ENCODE results near the gene SYT10. TPM values are rescaled to one million over a fixed set of nuclear protein-coding genes. Genes with fewer than 3 reads are reported as not detected.
"Not testable (repeated sequence)": the region's sequence is repeated elsewhere in the genome, so short reads cannot be mapped to it uniquely, and the experiment has no call there.

Gene SYT10
- total RNA-seq, 2 donors from 2014 or later = 0.41 to 0.68 TPM

DNA sequence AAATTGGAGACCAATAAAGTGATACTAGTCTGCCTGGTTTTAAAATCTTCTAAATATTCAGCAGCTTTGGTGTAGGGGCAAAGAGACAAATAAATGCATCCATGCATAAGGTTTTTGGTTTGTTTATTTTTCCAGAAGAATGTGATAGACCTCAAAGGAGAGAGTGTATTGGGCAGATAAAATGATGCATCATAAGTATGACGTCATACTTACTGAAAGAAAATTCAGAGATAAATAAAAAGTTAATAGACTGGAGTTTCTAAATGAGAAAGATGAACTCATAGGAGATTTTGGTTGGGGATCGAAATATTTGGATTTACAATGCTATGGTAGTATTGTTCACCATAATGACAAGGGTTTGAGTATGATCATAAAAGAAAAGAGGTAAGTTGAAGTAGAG lies 10.2 kb downstream of the SYT10 start:
- no peak for DNase-seq (ENCODE audit: low spot score)
- TF ChIP-seq POLR2AphosphoS5 (IDR thresholded peaks at IDR 0.05) (no peak), POLR2A (IDR thresholded peaks at IDR 0.05) (no peak)
- TF ChIP-seq, protein P1, sequence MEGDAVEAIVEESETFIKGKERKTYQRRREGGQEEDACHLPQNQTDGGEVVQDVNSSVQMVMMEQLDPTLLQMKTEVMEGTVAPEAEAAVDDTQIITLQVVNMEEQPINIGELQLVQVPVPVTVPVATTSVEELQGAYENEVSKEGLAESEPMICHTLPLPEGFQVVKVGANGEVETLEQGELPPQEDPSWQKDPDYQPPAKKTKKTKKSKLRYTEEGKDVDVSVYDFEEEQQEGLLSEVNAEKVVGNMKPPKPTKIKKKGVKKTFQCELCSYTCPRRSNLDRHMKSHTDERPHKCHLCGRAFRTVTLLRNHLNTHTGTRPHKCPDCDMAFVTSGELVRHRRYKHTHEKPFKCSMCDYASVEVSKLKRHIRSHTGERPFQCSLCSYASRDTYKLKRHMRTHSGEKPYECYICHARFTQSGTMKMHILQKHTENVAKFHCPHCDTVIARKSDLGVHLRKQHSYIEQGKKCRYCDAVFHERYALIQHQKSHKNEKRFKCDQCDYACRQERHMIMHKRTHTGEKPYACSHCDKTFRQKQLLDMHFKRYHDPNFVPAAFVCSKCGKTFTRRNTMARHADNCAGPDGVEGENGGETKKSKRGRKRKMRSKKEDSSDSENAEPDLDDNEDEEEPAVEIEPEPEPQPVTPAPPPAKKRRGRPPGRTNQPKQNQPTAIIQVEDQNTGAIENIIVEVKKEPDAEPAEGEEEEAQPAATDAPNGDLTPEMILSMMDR (IDR thresholded peaks at IDR 0.05) = no peak
- Histone ChIP-seq H3K4me1 (replicated peaks) (no peaks in the 10 kb centered on the region), H3K27me3 (replicated peaks; ENCODE audit: insufficient read depth) (no peaks in the 10 kb centered on the region), H3K27ac (no peak overlapping the region), H3K9me3 (no peaks in the 10 kb centered on the region), H3K36me3 (no peaks in the 10 kb centered on the region), H3K4me3 (no peak overlapping the region)
- WGBS = 84% methylated on average over 2 of the region's 2 CpGs
- intact Hi-C loops (cut with DNase I) = no loop called here

DNA sequence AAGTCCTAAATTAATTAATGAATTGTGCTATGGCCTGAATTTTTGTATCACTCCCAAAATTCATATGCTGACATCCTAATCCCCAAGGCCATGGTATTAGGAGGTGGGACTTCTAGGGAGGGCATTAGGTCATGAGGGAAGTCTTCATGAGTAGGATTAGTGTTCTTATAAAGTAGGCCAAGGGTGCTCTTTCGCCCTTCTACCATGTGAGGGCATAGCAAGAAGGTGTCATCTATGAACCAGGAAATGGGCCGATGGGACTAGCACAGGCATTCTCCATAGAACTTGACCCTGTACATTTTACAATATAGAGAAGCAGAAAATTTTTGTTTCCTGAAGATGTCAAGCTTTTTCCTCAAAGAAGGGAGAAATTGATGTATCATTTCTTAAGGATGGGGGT lies 12.5 kb downstream of the SYT10 start:
- Histone ChIP-seq H3K27me3 (replicated peaks; ENCODE audit: insufficient read depth) (no peaks in the 10 kb centered on the region), H3K4me3 (no peak overlapping the region), H3K36me3 (no peaks in the 10 kb centered on the region), H3K4me1 (replicated peaks) (no peaks in the 10 kb centered on the region), H3K27ac (no peak overlapping the region), H3K9me3 (no peaks in the 10 kb centered on the region)
- no peak for DNase-seq (ENCODE audit: low spot score)
- 85% methylated on average over 2 of the region's 2 CpGs for WGBS
- TF ChIP-seq POLR2A (IDR thresholded peaks at IDR 0.05) = no peak
- TF ChIP-seq, protein P1 (IDR thresholded peaks at IDR 0.05) = no peak
- intact Hi-C loops (cut with DNase I) = no loop called here

DNA sequence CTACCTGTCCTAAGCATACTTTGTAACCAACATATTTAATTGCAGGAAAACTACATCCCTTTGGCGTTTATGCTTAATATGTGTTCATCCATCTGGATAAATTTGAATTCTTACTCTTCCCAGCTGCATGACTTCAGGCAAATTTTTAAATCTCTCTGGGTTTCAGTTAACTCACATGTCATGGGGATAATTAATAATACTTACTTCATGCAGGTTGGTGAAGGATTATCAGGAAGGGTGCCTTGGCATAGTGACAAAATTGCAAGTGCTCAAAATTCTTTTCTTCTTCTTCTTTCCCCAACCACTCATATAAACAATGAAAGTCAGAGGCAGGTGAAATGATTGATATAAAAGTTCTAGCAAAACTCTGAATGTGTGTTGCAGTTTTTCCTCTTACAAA lies 15.9 kb downstream of the SYT10 start:
- intact Hi-C loops (cut with DNase I) = no loop called here
- Histone ChIP-seq H3K9me3 (no peaks in the 10 kb centered on the region), H3K27me3 (replicated peaks; ENCODE audit: insufficient read depth) (no peaks in the 10 kb centered on the region), H3K27ac (no peak overlapping the region), H3K36me3 (no peaks in the 10 kb centered on the region), H3K4me1 (replicated peaks) (no peaks in the 10 kb centered on the region), H3K4me3 (no peak overlapping the region)
- TF ChIP-seq POLR2AphosphoS5 (IDR thresholded peaks at IDR 0.05) (no peak), POLR2A (IDR thresholded peaks at IDR 0.05) (no peak)
- TF ChIP-seq, protein P1 (IDR thresholded peaks at IDR 0.05) = no peak
- 83% methylated on average over 1 of the region's 1 CpG for WGBS
- no peak for DNase-seq (ENCODE audit: low spot score)

DNA sequence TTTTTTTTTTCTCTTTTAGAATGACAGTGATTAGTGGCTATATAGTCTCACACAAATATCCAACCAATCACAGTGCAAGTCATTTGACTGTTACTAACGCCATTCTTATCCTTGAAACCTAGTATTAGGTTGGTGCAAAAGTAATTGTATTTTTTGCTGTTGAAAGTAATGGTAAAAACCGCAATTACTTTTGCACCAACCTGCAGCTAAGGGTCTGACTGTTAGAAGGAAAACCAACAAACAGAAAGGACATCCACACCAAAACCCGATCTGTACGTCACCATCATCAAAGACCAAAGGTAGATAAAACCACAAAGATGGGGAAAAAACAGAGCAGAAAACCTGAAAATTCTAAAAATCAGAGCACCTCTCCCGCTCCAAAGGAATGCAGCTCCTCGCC lies 27.2 kb downstream of the SYT10 start:
- DNase-seq (ENCODE audit: low spot score); H3K27ac ChIP-seq; H3K36me3 ChIP-seq; H3K4me1 ChIP-seq (replicated peaks); intact Hi-C loops (cut with DNase I); H3K27me3 ChIP-seq (replicated peaks; ENCODE audit: insufficient read depth); H3K4me3 ChIP-seq; H3K9me3 ChIP-seq: not testable (repeated sequence)
- 93% methylated on average over 6 of the region's 6 CpGs for WGBS

DNA sequence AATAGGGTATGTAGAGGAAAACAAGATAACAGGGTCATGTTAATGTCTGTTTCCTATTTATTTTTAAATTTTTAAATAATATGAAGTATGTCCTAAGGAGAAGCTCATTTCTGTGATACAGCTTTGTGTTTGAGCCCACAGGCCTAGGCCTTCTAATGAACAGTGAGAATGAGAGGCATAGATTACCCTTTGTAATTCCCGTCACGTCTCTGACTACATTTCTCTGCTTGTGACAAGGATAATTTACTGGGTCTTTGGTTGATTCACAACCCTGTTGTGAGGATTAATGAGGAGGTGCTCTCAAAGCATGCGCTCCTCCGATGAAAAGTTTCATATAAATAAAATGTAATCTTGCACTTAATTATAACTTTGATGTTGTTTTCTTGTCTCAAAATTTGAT lies 56.1 kb downstream of the SYT10 start:
- intact Hi-C loops (cut with DNase I) = no loop called here
- WGBS = 51% methylated on average over 4 of the region's 4 CpGs
- Histone ChIP-seq H3K27me3 (replicated peaks; ENCODE audit: insufficient read depth) (no peaks in the 10 kb centered on the region), H3K4me1 (replicated peaks) (no peaks in the 10 kb centered on the region), H3K9me3 (no peaks in the 10 kb centered on the region), H3K27ac (no peak overlapping the region), H3K4me3 (no peak overlapping the region), H3K36me3 (no peaks in the 10 kb centered on the region)
- TF ChIP-seq, protein P1 (IDR thresholded peaks at IDR 0.05) = no peak
- TF ChIP-seq POLR2AphosphoS5 (IDR thresholded peaks at IDR 0.05) = no peak
- TF ChIP-seq POLR2A (IDR thresholded peaks at IDR 0.05) = no peak
- DNase-seq (ENCODE audit: low spot score) = no peak

Data from prostate gland (tissue), 2 donors.